H1 (cell line): Measurements from ENCODE around the gene BTD. TPM values are rescaled to one million over a fixed set of nuclear protein-coding genes. Genes with fewer than 3 reads are reported as not detected.

Source experiments
- CTCF ChIA-PET: fragments of 300-600 bp; sonication (Branson Sonifier 250); formaldehyde crosslinking; loops from one replicate; lab custom pipeline; 2021; ENCODE audit not compliant: partially characterized antibody; lab: Charles Lee
- POLR2A ChIA-PET: fragments of 300-600 bp; sonication (Branson Sonifier 250); formaldehyde crosslinking; loops from one replicate; lab custom pipeline; 2021; ENCODE audit warnings: inconsistent platforms; ENCODE audit not compliant: partially characterized antibody; lab: Charles Lee
- DNase-seq, 2 experiments: peaks; one replicate each; pipeline versions ENCODE4 v3.0.0 to v3.0.0-alpha.2; 2010 to 2022; ENCODE audit warnings: low spot score in 2 of 2, low read depth in 1 of 2, mixed read lengths in 1 of 2
- FAIRE-seq: peaks from 2 replicates; lab custom pipeline; 2011; peaks lifted over from hg19 to GRCh38; lab: Jason Lieb, UNC
- H2AFZ ChIP-seq: 2 replicates; pipeline ENCODE4 v1.8.1; 2012; ENCODE audit warnings: low read length, inconsistent platforms
- H2AK5ac ChIP-seq: 2 replicates; pipeline ENCODE4 v1.6.1; 2013; ENCODE audit warnings: low read depth, low read length
- H2BK120ac ChIP-seq: replicated peaks from 2 replicates; pipeline ENCODE3; 2013; ENCODE audit warnings: low read depth, low read length, inconsistent platforms
- H2BK12ac ChIP-seq: 2 replicates; pipeline ENCODE4 v1.6.1; 2013; ENCODE audit warnings: low read depth, low read length
- H2BK15ac ChIP-seq: 2 replicates; pipeline ENCODE4 v1.6.1; 2013; ENCODE audit warnings: low read length
- H2BK20ac ChIP-seq: 2 replicates; pipeline ENCODE4 v1.6.1; 2013; ENCODE audit warnings: low read length
- H2BK5ac ChIP-seq: 2 replicates; pipeline ENCODE4 v1.6.1; 2013; ENCODE audit warnings: low read depth, low read length
- H3K14ac ChIP-seq: 2 replicates; pipeline ENCODE4 v1.6.1; 2013; ENCODE audit warnings: inconsistent platforms; ENCODE audit not compliant: insufficient read length
- H3K18ac ChIP-seq: 2 replicates; pipeline ENCODE4 v1.6.1; 2013; ENCODE audit warnings: low read length; ENCODE audit errors: extremely low read depth
- H3K23ac ChIP-seq: 2 replicates; pipeline ENCODE4 v1.6.1; 2013; ENCODE audit warnings: inconsistent platforms; ENCODE audit not compliant: insufficient read length
- H3K23me2 ChIP-seq: 2 replicates; pipeline ENCODE4 v1.6.1; 2013; ENCODE audit warnings: low read depth, low read length
- H3K27ac ChIP-seq: 2 replicates; pipeline ENCODE4 v1.6.1; 2011; ENCODE audit warnings: low read depth, low read length, inconsistent platforms
- H3K27me3 ChIP-seq, 4 experiments: replicated peaks in 1 of 4; 1 replicate in 1 of 4; 2 replicates in 3 of 4; pipeline versions ENCODE4 v1.6.1 to v1.8.1; 2011 to 2013; ENCODE audit warnings: low read length in 3 of 4, mild to moderate bottlenecking in 3 of 4, inconsistent platforms in 2 of 4, mixed read lengths in 2 of 4, moderate library complexity in 1 of 4; ENCODE audit not compliant: control insufficient read depth in 3 of 4, insufficient read depth in 3 of 4; ENCODE audit errors: extremely low read depth in 1 of 4
- H3K36me3 ChIP-seq, 4 experiments: 2 replicates each; pipeline versions ENCODE4 v1.6.1 to v1.8.1; 2011 to 2013; ENCODE audit warnings: mild to moderate bottlenecking in 4 of 4, low read length in 3 of 4, moderate library complexity in 2 of 4, control low read depth in 1 of 4, inconsistent platforms in 1 of 4; ENCODE audit not compliant: insufficient read depth in 4 of 4, control insufficient read depth in 2 of 4
- H3K4ac ChIP-seq: replicated peaks from 2 replicates; pipeline ENCODE3; 2013; ENCODE audit warnings: low read length, low read depth, mixed read lengths, inconsistent platforms; ENCODE audit not compliant: insufficient read length
- H3K4me1 ChIP-seq, 4 experiments: replicated peaks in 1 of 4; 1 replicate in 1 of 4; 2 replicates in 3 of 4; pipeline versions ENCODE4 v1.6.1 to v1.8.1; 2011 to 2013; ENCODE audit warnings: low read length in 3 of 4, inconsistent platforms in 2 of 4, mixed read lengths in 1 of 4; ENCODE audit not compliant: insufficient read depth in 4 of 4, control insufficient read depth in 3 of 4
- H3K4me2 ChIP-seq, 2 experiments: 2 replicates each; pipeline versions ENCODE4 v1.6.1 to v1.8.1; 2011 to 2013; ENCODE audit warnings: low read depth in 2 of 2, low read length in 2 of 2, control low read depth in 1 of 2, inconsistent platforms in 1 of 2, mild to moderate bottlenecking in 1 of 2; ENCODE audit not compliant: insufficient read depth in 1 of 2
- H3K4me3 ChIP-seq, 4 experiments: fragments of 200-600, 300-600 bp in 1 of 4; sonication (generic), shearing (Covaris generic), sonication (Bioruptor Twin) in 1 of 4; 2 replicates each; pipeline versions ENCODE4 v1.5.1 to v1.8.1; 2011 to 2016; ENCODE audit warnings: low read length in 4 of 4, low read depth in 3 of 4, control low read depth in 2 of 4, inconsistent platforms in 2 of 4, mild to moderate bottlenecking in 2 of 4, mixed read lengths in 1 of 4, moderate library complexity in 1 of 4; ENCODE audit not compliant: insufficient read depth in 2 of 4; ENCODE audit errors: extremely low read depth in 1 of 4
- H3K56ac ChIP-seq: replicated peaks from 2 replicates; pipeline ENCODE3; 2013; ENCODE audit warnings: low read depth, mild to moderate bottlenecking, mixed read lengths, low read length, inconsistent platforms; ENCODE audit not compliant: insufficient read length
- H3K79me1 ChIP-seq: 2 replicates; pipeline ENCODE4 v1.6.1; 2013; ENCODE audit warnings: low read depth, low read length, control low read depth
- H3K79me2 ChIP-seq, 2 experiments: 2 replicates each; pipeline versions ENCODE4 v1.6.1 to v1.8.1; 2012 to 2013; ENCODE audit warnings: low read length in 2 of 2, mild to moderate bottlenecking in 2 of 2, inconsistent platforms in 1 of 2; ENCODE audit not compliant: insufficient read depth in 2 of 2, control insufficient read depth in 1 of 2
- H3K9ac ChIP-seq, 4 experiments: replicated peaks in 1 of 4; 1 replicate in 1 of 4; 2 replicates in 3 of 4; pipeline versions ENCODE4 v1.6.1 to v1.8.1; 2011 to 2013; ENCODE audit warnings: low read depth in 3 of 4, low read length in 3 of 4, control low read depth in 2 of 4, mild to moderate bottlenecking in 2 of 4, moderate library complexity in 2 of 4, inconsistent platforms in 1 of 4; ENCODE audit errors: extremely low read depth in 1 of 4
- H3K9me3 ChIP-seq, 2 experiments: 2 replicates each; pipeline versions ENCODE4 v1.6.1 to v1.8.1; 2012 to 2013; ENCODE audit warnings: mild to moderate bottlenecking in 2 of 2, moderate library complexity in 2 of 2, control low read depth in 1 of 2, inconsistent platforms in 1 of 2, low read depth in 1 of 2, low read length in 1 of 2, mixed read lengths in 1 of 2; ENCODE audit not compliant: insufficient read depth in 2 of 2
- H4K20me1 ChIP-seq, 2 experiments: replicated peaks in 1 of 2; 2 replicates each; pipeline versions ENCODE3 to v1.8.1; 2011 to 2013; ENCODE audit warnings: inconsistent platforms in 2 of 2, low read length in 2 of 2, mild to moderate bottlenecking in 1 of 2; ENCODE audit not compliant: insufficient read depth in 2 of 2, control insufficient read depth in 1 of 2
- H4K5ac ChIP-seq: 2 replicates; pipeline ENCODE4 v1.6.1; 2013; ENCODE audit warnings: low read length, low read depth, mixed read lengths, inconsistent platforms; ENCODE audit not compliant: insufficient read length
- H4K8ac ChIP-seq: 2 replicates; pipeline ENCODE4 v1.8.0; 2013; ENCODE audit warnings: mild to moderate bottlenecking, moderate library complexity, low read length, inconsistent platforms; ENCODE audit not compliant: insufficient read depth; ENCODE audit errors: extremely low read depth
- H4K91ac ChIP-seq: replicated peaks from 2 replicates; pipeline ENCODE3; 2013; ENCODE audit warnings: low read length, mixed read lengths, inconsistent platforms; ENCODE audit not compliant: insufficient read length
- BRCA1 ChIP-seq: IDR thresholded peaks from 2 replicates; pipeline ENCODE4 v1.6.1; 2012; ENCODE audit warnings: low read depth, low read length, improper control_type of control experiment
- CBX5 ChIP-seq: fragments of 300-800, 300-1000 bp; sonication (generic); IDR thresholded peaks from 2 replicates; pipeline ENCODE4 v1.7.1; 2016; ENCODE audit warnings: antibody characterized with exemption, low read length, low read depth
- CTCF ChIP-seq, 3 experiments: IDR thresholded peaks; 1 replicate in 2 of 3; 2 replicates in 1 of 3; pipeline versions ENCODE4 v1.5.1 to v1.6.1; 2011; ENCODE audit warnings: low read length in 3 of 3, mild to moderate bottlenecking in 3 of 3, inconsistent platforms in 2 of 3, low read depth in 1 of 3, moderate library complexity in 1 of 3; ENCODE audit not compliant: insufficient read depth in 1 of 3; ENCODE audit errors: control extremely low read depth in 1 of 3
- HDAC6 ChIP-seq: IDR thresholded peaks from one replicate; pipeline ENCODE4 v1.7.1; 2012; ENCODE audit warnings: low read depth, mild to moderate bottlenecking, inconsistent platforms, low read length, moderate library complexity
- NRF1 ChIP-seq: IDR thresholded peaks from 2 replicates; pipeline ENCODE4 v1.6.1; 2011; ENCODE audit warnings: mild to moderate bottlenecking, low read depth, low read length, improper control_type of control experiment
- WGBS, 2 experiments: shearing (Covaris generic) in 1 of 2; methylation state at CpG; one replicate each; pipeline versions ENCODE4 v1.1.6 to v1.1.7; 2013 to 2015; ENCODE audit warnings: low lambda C conversion rate in 2 of 2, mixed read lengths in 2 of 2, inconsistent platforms in 1 of 2, low coverage in 1 of 2, missing lambda C conversion rate in 1 of 2; ENCODE audit not compliant: insufficient replicate concordance in 2 of 2, insufficient coverage in 1 of 2, insufficient read length in 1 of 2; ENCODE audit errors: extremely low coverage in 1 of 2, missing lambda C conversion rate in 1 of 2; 5-methylcytosine and 5-hydroxymethylcytosine counted together
- polyA plus RNA-seq, 7 experiments: library from polyadenylated mRNA; depleted of rRNA in 3 of 7; stranded (reverse) in 5 of 7; unstranded in 2 of 7; fragments of >200 nt in 5 of 7; fragments of 200-250 nt in 2 of 7; gene quantifications; 1 replicate in 5 of 7; 2 replicates in 1 of 7; 4 replicates in 1 of 7; pipeline versions ENCODE4 v1.2.1 to v1.2.3, GENCODE V29; 2011 to 2013; ENCODE audit warnings: missing spikeins in 2 of 7, mixed read lengths in 2 of 7
- total RNA-seq: library from RNA; stranded (reverse); fragmentation: NEBNext Ultra II Directional; extraction: Animal tissue kit (Norgen Biotek cat#: 25700); gene quantifications from 2 replicates; pipeline ENCODE4 v1.2.1, GENCODE V29; 2021

Gene BTD
- total and polyA plus RNA-seq, 2 of the 8 experiments (the other 6 are each of a cell fraction or from before 2014, with no cell fraction given) = 21.8 to 36.7 TPM

GRCh38 chr3:15683253-15683652, 81.7 kb downstream of the BTD start:
- Histone ChIP-seq H3K4me2 (no peak overlapping the region), H3K79me1 (no peaks in the 10 kb centered on the region), H3K56ac (no peak overlapping the region), H3K9ac (no peak overlapping the region), H4K91ac (no peak overlapping the region), H4K20me1 (no peaks in the 10 kb centered on the region), H3K36me3 (peaks cover 4 to 41% (median 24%) of the 10 kb centered on the region in 4 experiments; a peak in 7 of 8 replicates), H2BK120ac (no peak overlapping the region), H3K27me3 (no peaks in the 10 kb centered on the region), H3K4me3 (no peak overlapping the region), H2BK5ac (no peak overlapping the region), H2BK20ac (no peak overlapping the region), H3K14ac (no peak overlapping the region), H2BK15ac (no peak overlapping the region), H3K4ac (no peak overlapping the region), H4K8ac (no peak overlapping the region), H3K79me2 (no peaks in the 10 kb centered on the region), H3K23ac (no peak overlapping the region), H2AFZ (no peak overlapping the region), H2AK5ac (no peak overlapping the region), H3K9me3 (no peaks in the 10 kb centered on the region), H4K5ac (no peak overlapping the region), H3K23me2 (no peaks in the 10 kb centered on the region), H3K27ac (no peak overlapping the region), H3K4me1 (no peaks in the 10 kb centered on the region), H2BK12ac (no peak overlapping the region), H3K18ac (no peak overlapping the region)
- WGBS, 2 experiments = 82% methylated on average over 1 of the region's 1 CpG; no CpG with 5 or more reads in 1 of the 2 experiments
- FAIRE-seq (no peak), DNase-seq (no peak)
- TF ChIP-seq BRCA1 = no peak
- TF ChIP-seq CTCF (IDR thresholded peaks at IDR 0.05; ENCODE audit: control extremely low read depth in 1 of 3, insufficient read depth in 1 of 3, low read depth in 1 of 3, low read length in 3 of 3) = no peak
- no peak for TF ChIP-seq NRF1
- TF ChIP-seq CBX5 = no peak
- TF ChIP-seq HDAC6 = no peak
- ChIA-PET CTCF (interaction anchor here (0.5 to 0.6 kb wide), 2 partner anchors 483 to 674 kb away, joined by 3 read pairs; no protein-coding TSS in a partner anchor), POLR2A (no interaction called here)
